ENCODE data around the gene PRDM4.

The PRDM4 gene

GRCh38 chr12:107685360-107686248 is 75.3 kb downstream of the PRDM4 start, which contains the start of gene PWP1:
Gene PWP1 (plus strand): TSS chr12:107685799. CDS start chr12:107685900, 101 bp downstream.
- DNase-seq, result peak; percentile 58

- peak; percentile 39 for DNase-seq
Measured at GRCh38 chr12:107684990-107685359, 76.0 kb downstream of the PRDM4 start.

DNA sequence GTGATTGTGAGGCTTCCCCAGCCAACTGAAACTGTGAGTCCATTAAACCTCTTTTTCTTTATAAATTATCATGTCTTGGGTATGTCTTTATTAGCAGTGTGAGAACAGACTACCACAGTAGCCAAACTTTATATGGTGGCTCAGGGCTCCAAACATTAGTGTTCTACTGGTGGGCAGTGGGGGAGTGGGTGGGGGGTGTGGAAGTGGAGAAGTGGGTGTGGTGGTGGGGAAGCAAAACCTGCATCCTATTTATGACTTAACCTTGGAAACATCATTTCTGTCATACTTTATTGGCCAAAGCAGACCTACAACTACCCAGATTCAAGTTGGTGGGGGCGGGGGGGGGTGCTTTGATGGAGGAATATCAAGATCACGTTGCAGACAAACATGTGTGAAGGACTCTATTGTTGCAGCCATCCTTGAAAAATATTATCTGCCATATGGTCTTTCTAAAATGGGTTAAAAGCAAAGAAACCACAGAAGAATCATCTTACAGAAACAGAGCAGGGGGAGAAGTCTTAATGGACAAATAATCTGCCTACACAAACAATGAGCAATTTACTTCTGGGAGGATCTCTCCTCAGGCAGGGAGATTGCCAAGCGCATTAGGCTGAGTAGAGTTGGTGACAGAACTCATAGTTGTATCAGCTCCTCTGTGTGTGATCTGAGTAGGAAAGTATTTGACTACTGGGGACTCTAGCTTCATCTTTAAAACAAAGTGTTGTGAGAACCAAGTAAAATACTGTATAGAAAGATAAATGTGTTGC is 76.7 kb downstream of the PRDM4 start:
- DNase-seq, result no peak
